Measurements from ENCODE around the gene CCDC187.

DNA sequence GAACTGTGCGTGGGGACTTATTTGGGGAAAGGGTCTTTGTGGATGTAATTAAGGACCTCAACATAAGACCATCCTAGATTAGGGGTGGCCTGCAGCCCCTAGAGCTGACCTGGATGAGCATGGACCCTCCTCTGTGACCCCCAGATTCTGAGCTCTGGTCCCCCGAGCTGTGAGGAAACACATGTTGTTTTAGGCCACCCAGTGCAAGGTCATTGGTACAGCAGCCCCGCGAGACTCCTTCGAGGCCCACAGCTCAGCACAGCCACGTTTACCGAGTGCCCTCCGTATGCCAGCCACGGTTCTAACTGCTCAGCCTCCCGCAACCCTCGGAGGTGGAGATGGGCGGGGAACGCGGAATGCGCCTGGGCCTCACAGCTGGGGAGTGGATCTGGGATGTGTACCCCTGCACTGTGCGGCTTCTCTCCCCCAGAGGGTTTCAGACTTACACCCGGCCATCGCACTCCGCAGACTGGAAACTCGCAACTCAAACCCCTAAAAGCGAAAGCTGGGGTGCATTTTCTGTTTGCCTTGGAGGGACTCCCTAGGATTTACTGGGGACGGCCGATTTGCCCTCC lies 18.9 kb upstream of the CCDC187 start:
- TF ChIP-seq, protein P1, sequence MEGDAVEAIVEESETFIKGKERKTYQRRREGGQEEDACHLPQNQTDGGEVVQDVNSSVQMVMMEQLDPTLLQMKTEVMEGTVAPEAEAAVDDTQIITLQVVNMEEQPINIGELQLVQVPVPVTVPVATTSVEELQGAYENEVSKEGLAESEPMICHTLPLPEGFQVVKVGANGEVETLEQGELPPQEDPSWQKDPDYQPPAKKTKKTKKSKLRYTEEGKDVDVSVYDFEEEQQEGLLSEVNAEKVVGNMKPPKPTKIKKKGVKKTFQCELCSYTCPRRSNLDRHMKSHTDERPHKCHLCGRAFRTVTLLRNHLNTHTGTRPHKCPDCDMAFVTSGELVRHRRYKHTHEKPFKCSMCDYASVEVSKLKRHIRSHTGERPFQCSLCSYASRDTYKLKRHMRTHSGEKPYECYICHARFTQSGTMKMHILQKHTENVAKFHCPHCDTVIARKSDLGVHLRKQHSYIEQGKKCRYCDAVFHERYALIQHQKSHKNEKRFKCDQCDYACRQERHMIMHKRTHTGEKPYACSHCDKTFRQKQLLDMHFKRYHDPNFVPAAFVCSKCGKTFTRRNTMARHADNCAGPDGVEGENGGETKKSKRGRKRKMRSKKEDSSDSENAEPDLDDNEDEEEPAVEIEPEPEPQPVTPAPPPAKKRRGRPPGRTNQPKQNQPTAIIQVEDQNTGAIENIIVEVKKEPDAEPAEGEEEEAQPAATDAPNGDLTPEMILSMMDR (IDR thresholded peaks at IDR 0.05) = no peak
- TF ChIP-seq, protein P2, sequence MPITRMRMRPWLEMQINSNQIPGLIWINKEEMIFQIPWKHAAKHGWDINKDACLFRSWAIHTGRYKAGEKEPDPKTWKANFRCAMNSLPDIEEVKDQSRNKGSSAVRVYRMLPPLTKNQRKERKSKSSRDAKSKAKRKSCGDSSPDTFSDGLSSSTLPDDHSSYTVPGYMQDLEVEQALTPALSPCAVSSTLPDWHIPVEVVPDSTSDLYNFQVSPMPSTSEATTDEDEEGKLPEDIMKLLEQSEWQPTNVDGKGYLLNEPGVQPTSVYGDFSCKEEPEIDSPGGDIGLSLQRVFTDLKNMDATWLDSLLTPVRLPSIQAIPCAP (CRISPR knock-in tag; IDR thresholded peaks at IDR 0.05) = no peak
- TF ChIP-seq, protein P3, sequence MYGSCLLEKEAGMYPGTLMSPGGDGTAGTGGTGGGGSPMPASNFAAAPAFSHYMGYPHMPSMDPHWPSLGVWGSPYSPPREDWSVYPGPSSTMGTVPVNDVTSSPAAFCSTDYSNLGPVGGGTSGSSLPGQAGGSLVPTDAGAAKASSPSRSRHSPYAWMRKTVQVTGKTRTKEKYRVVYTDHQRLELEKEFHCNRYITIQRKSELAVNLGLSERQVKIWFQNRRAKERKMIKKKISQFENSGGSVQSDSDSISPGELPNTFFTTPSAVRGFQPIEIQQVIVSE (CRISPR knock-in tag; IDR thresholded peaks at IDR 0.05; ENCODE audit: borderline replicate concordance) = no peak
- TF ChIP-seq CREB1 (CRISPR knock-in tag; IDR thresholded peaks at IDR 0.05) = no peak
- no peak for TF ChIP-seq NFE2L1 (CRISPR knock-in tag; IDR thresholded peaks at IDR 0.05)
- TF ChIP-seq, protein P4, sequence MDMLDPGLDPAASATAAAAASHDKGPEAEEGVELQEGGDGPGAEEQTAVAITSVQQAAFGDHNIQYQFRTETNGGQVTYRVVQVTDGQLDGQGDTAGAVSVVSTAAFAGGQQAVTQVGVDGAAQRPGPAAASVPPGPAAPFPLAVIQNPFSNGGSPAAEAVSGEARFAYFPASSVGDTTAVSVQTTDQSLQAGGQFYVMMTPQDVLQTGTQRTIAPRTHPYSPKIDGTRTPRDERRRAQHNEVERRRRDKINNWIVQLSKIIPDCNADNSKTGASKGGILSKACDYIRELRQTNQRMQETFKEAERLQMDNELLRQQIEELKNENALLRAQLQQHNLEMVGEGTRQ (CRISPR knock-in tag; IDR thresholded peaks at IDR 0.05) = no peak
- TF ChIP-seq, protein P5, sequence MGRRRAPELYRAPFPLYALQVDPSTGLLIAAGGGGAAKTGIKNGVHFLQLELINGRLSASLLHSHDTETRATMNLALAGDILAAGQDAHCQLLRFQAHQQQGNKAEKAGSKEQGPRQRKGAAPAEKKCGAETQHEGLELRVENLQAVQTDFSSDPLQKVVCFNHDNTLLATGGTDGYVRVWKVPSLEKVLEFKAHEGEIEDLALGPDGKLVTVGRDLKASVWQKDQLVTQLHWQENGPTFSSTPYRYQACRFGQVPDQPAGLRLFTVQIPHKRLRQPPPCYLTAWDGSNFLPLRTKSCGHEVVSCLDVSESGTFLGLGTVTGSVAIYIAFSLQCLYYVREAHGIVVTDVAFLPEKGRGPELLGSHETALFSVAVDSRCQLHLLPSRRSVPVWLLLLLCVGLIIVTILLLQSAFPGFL (CRISPR knock-in tag; IDR thresholded peaks at IDR 0.05; ENCODE audit: borderline replicate concordance) = no peak
- TF ChIP-seq ZBTB21 (CRISPR knock-in tag; IDR thresholded peaks at IDR 0.05; ENCODE audit: borderline replicate concordance) = no peak
